ENCODE data around the gene IFNA10. TPM values are rescaled to one million over a fixed set of nuclear protein-coding genes. Genes with fewer than 3 reads are reported as not detected.
"Not testable (repeated sequence)": the region's sequence is repeated elsewhere in the genome, so short reads cannot be mapped to it uniquely, and the experiment has no call there.

IFNA10 gene
- total and polyA plus RNA-seq, 7 donors: not detected

DNA sequence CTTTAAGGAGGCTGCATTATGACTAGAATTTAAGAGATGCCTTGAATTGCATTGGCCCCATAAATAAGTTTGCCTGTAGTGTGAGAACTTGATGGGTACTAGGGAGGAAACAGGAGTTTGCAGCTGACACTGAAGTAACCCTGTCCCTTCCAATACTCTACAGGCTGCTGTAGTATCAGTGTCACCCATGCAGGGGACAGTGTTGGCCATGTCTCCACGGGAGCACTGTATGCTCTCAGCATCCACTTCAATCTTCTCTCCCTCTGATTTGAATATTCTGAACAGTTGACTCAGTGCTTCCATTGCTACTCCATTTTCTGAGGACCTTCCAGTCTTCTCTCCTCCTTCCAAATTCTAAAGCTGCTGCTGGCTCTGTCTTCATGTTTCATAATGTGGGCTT, 44.2 kb upstream of the IFNA10 start:
- TF ChIP-seq POLR2AphosphoS5 (IDR thresholded peaks at IDR 0.05): no peak
- no peak for TF ChIP-seq EP300 (IDR thresholded peaks at IDR 0.05)
- TF ChIP-seq POLR2A (IDR thresholded peaks at IDR 0.05): no peak
- TF ChIP-seq, protein P1, sequence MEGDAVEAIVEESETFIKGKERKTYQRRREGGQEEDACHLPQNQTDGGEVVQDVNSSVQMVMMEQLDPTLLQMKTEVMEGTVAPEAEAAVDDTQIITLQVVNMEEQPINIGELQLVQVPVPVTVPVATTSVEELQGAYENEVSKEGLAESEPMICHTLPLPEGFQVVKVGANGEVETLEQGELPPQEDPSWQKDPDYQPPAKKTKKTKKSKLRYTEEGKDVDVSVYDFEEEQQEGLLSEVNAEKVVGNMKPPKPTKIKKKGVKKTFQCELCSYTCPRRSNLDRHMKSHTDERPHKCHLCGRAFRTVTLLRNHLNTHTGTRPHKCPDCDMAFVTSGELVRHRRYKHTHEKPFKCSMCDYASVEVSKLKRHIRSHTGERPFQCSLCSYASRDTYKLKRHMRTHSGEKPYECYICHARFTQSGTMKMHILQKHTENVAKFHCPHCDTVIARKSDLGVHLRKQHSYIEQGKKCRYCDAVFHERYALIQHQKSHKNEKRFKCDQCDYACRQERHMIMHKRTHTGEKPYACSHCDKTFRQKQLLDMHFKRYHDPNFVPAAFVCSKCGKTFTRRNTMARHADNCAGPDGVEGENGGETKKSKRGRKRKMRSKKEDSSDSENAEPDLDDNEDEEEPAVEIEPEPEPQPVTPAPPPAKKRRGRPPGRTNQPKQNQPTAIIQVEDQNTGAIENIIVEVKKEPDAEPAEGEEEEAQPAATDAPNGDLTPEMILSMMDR (IDR thresholded peaks at IDR 0.05): no peak

DNA sequence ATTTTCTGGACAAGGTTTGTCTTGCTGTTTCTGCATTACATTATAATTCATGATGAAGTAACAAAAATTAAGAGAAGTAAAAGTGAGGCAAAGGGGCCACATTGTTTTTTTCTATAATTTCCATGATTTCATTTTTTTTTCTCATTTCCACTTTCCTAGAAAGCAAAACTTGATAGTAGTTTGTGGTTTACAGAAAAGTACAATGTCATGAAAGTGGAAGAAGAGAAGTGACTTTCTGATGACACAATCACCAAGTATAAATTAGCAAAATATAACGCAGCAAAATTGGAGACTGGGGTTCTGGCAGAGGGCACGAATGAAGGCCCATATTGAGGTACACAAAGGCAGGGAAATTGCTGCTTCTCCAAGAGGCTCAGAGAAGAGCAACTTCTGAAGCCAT, 37.9 kb upstream of the IFNA10 start:
- no peak for DNase-seq
- Histone ChIP-seq H3K9me3 (no peaks in the 10 kb centered on the region), H3K4me3 (no peak overlapping the region), H3K36me3 (no peaks in the 10 kb centered on the region), H3K27ac (no peak overlapping the region), H3K27me3 (no peaks in the 10 kb centered on the region), H3K4me1 (no peaks in the 10 kb centered on the region)
- intact Hi-C loops (cut with DNase I): no loop called here
- TF ChIP-seq, protein P1 (IDR thresholded peaks at IDR 0.05): no peak
- TF ChIP-seq POLR2A (IDR thresholded peaks at IDR 0.05) (no peak), EP300 (IDR thresholded peaks at IDR 0.05) (no peak), POLR2AphosphoS5 (IDR thresholded peaks at IDR 0.05) (no peak)
- WGBS, 2 donors: 44 to 61% methylated on average over 2 of the region's 2 CpGs

More for the DNA sequence above, 44.2 kb upstream of the IFNA10 start:
- no peak for DNase-seq
- no peak overlapping the region for H3K4me3 ChIP-seq
- intact Hi-C loops (cut with DNase I): no loop called here
- no peaks in the 10 kb centered on the region for H3K27me3 ChIP-seq
- 12 to 45% methylated on average over 1 of the region's 1 CpG for WGBS, 2 donors
- H3K27ac ChIP-seq: no peak overlapping the region
- no peaks in the 10 kb centered on the region for H3K4me1 ChIP-seq
- H3K36me3 ChIP-seq: no peaks in the 10 kb centered on the region
- H3K9me3 ChIP-seq: no peaks in the 10 kb centered on the region

DNA sequence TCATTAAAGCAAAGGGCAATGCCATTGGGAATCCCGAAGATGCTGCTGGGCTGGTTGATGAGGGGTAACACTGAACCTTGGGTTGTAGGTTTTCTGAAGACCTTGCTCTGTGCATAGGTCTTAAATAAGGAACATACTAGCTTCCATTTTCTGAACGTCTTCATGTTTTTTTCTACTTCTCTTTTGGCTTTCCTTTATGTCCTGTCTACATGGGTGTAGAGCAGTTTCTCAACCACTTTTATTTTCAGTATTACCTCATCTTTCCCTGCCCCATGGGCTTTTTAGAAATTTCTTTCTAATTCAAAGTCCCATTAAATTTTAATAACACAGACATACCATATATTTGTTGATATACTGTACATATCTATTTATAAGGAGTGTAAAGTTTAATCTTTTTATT, 33.0 kb upstream of the IFNA10 start, which contains the start of gene IFNA14:
Gene IFNA14 (minus strand): TSS at position 95 of the 400 bp plus-strand sequence. CDS start 70 bp downstream, at position 25.
- 73 to 77% methylated on average over 2 of the region's 2 CpGs for WGBS, 2 donors
- H3K4me3 ChIP-seq: no peak within 1 kb of the TSS
- TF ChIP-seq, protein P1 (IDR thresholded peaks at IDR 0.05): no peak
- TF ChIP-seq EP300 (IDR thresholded peaks at IDR 0.05) (no peak), POLR2A (IDR thresholded peaks at IDR 0.05) (no peak), POLR2AphosphoS5 (IDR thresholded peaks at IDR 0.05) (no peak)
- H3K27me3 ChIP-seq: no peaks in the 10 kb centered on the region
- intact Hi-C loops (cut with DNase I): loop anchor here (5.0 kb wide), 1 partner anchor 547 kb away; no protein-coding TSS in a partner anchor
- no peak for DNase-seq
- H3K27ac ChIP-seq: no peak within 1 kb of the TSS
- H3K4me1 ChIP-seq: no peaks in the 10 kb centered on the region
- H3K9me3 ChIP-seq: no peaks in the 10 kb centered on the region
- no peaks in the 10 kb centered on the region for H3K36me3 ChIP-seq

DNA sequence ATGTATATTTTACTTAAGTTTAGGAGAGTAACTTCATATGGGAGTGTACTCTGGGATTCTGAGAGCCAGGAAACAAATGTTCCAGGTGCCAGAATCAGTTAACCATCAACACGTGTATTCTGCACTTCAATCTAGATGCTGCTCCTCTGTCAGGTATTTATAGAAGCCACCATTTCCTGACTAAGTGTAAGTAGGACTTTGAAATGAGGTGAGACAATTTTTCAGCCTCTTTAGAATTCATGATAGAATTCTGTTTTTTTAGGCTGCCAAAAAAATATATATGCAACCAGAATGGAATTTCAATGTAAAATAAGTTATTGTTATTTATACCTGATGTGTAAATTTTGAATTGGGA, 29.4 kb upstream of the IFNA10 start:
- not testable (repeated sequence) for H3K4me3 ChIP-seq, H3K27ac ChIP-seq, H3K27me3 ChIP-seq, H3K36me3 ChIP-seq, DNase-seq, H3K4me1 ChIP-seq, H3K9me3 ChIP-seq
- intact Hi-C loops (cut with DNase I): loop anchor here (5.0 kb wide), 1 partner anchor 551 kb away; no protein-coding TSS in a partner anchor
- 4 to 8% methylated on average over 1 of the region's 1 CpG for WGBS, 2 donors

DNA sequence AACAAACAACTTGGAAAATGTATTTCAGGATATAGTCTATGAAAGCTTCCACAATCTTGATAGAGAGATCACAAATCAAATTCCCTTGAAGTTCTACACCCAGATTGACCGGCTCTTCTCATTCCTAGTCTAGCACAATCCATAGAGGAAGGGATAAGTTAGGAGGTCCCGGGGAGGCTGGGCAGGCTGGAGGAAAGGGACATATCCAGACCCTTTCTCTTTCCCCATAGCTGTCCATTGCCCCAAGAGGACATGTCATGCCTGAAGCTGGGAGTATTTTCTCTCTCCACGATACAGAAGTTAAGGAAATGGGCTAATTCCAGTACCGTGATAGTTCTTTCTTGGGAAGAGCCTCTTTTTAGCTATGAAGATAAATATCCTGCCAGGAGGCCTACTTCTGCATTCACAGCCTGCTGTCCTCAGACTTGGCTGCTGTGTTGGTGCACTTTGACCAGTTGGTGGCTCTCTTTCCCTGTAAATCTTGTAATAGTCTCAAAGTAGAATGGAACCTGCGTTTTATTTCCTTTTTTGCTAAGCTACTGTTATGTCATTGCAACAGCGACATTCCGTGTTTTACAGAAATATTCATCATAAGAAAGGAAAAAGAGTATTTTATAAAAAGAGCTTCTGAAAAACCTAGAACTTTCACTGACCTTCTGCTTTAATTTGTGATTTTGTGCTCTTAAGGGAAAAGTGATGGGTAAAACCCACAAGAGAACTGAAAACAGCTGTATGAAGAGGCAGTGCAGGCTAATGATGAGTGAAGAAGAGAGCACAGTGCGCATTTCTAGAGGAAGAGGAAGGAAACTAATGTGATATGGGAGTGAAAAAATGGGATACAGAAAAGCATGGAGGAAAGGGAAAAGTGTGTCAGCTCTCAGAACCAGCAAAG, 28.8 kb upstream of the IFNA10 start:
- TF ChIP-seq, protein P1 (IDR thresholded peaks at IDR 0.05): peak in 2 of 4 experiments; percentile 21
- not testable (repeated sequence) for H3K9me3 ChIP-seq, H3K36me3 ChIP-seq, DNase-seq, H3K27ac ChIP-seq, H3K4me1 ChIP-seq, H3K27me3 ChIP-seq, H3K4me3 ChIP-seq
- intact Hi-C loops (cut with DNase I): loop anchor here (5.0 kb wide), 1 partner anchor 552 kb away; no protein-coding TSS in a partner anchor
- 32 to 40% methylated on average over 8 of the region's 8 CpGs for WGBS, 2 donors

All from sigmoid colon (tissue), 7 donors.